Measurements from ENCODE around the gene UQCRC2. TPM values are rescaled to one million over a fixed set of nuclear protein-coding genes. Genes with fewer than 3 reads are reported as not detected.
"Not testable (repeated sequence)": the region's sequence is repeated elsewhere in the genome, so short reads cannot be mapped to it uniquely, and the experiment has no call there.

The UQCRC2 gene
- total RNA-seq, 1 donor from 2014 or later = 252 TPM

DNA sequence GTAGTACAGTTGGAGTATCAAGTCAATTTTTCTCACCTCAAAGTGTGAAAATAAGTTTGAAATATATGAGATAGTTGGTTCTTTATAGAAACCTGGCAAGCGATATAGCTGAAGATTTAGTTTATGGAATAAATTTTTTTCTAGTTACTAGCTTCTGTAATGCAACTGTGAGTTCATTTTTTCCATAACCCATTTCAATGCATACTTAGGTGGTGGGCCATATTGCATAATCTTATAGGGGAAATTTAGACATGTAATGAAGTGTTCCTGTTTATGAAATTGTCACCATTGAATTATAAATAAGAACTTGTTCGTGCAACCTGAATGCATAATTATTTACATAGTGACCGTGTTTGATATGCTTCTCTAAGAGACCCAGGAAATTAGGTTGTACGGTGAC is 63.8 kb downstream of the UQCRC2 start:
- TF ChIP-seq CTCF (IDR thresholded peaks at IDR 0.05; ENCODE audit: insufficient read depth, low read length, severe bottlenecking) = no peak
- no peak for FAIRE-seq

GRCh38 chr16:22018559-22018958 is 65.4 kb downstream of the UQCRC2 start:
- DNase-seq (ENCODE audit: low read depth) (peak; percentile 65), FAIRE-seq (no peak)
- Histone ChIP-seq H3K27me3 (ENCODE audit: control insufficient read depth, insufficient read depth, low read length) (no peaks in the 10 kb centered on the region), H3K36me3 (ENCODE audit: control insufficient read depth, insufficient read depth, low read length) (no peaks in the 10 kb centered on the region), H3K4me3 (ENCODE audit: low read depth, low read length) (no peak overlapping the region)
- TF ChIP-seq CTCF (IDR thresholded peaks at IDR 0.05; ENCODE audit: insufficient read depth, low read length, severe bottlenecking) = no peak

More for the DNA sequence above, 63.8 kb downstream of the UQCRC2 start:
- Histone ChIP-seq H3K4me3 (ENCODE audit: low read depth, low read length) (no peak overlapping the region), H3K36me3 (ENCODE audit: control insufficient read depth, insufficient read depth, low read length) (no peaks in the 10 kb centered on the region), H3K27me3 (ENCODE audit: control insufficient read depth, insufficient read depth, low read length) (no peaks in the 10 kb centered on the region)
- DNase-seq (ENCODE audit: low read depth) = no peak

DNA sequence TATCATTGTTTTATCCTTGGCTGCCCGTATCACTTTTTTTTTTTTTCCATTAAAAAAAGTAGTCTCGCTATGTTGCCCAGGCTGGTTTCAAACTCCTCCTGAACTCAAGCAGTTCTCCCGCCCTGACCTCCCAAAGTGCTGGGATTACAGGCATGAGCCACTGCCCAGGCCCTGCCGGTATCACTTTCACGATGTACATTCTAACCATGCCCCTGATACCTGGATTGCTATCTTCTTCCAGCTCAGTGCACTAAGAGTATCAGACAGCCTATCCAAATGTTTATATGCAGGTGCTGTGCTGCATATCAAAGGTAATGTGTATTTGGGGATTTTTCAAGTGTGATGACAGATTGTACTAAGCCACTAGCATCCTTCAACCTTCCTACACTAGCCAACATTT is 69.0 kb downstream of the UQCRC2 start:
- H3K4me3 ChIP-seq (ENCODE audit: low read depth, low read length) = no peak overlapping the region
- H3K27me3 ChIP-seq (ENCODE audit: control insufficient read depth, insufficient read depth, low read length) = no peaks in the 10 kb centered on the region
- no peak for TF ChIP-seq CTCF (IDR thresholded peaks at IDR 0.05; ENCODE audit: insufficient read depth, low read length, severe bottlenecking)
- no peaks in the 10 kb centered on the region for H3K36me3 ChIP-seq (ENCODE audit: control insufficient read depth, insufficient read depth, low read length)
- DNase-seq (ENCODE audit: low read depth) = no peak
- no peak for FAIRE-seq

DNA sequence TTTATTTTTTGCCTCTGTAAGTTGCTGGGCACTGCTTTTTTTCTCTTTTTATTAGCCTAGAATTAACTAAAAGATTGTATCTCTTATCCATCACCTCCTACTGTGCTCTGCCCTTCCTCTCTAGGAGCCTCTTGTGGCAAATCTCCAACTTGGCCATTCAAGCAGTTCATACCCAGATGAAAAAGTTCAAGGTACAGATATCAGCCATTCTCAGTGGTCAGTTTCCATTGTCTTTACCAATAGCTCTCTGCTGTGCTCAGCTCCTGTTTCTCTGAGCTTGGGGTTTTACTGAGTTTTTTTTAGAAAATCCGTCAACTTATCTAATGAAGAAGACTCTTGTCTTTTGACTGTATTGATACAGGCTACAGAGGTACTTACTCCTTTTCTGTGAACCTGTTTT is 70.3 kb downstream of the UQCRC2 start:
- H3K27me3 ChIP-seq (ENCODE audit: control insufficient read depth, insufficient read depth, low read length) = no peaks in the 10 kb centered on the region
- TF ChIP-seq CTCF (IDR thresholded peaks at IDR 0.05; ENCODE audit: insufficient read depth, low read length, severe bottlenecking) = no peak
- no peaks in the 10 kb centered on the region for H3K36me3 ChIP-seq (ENCODE audit: control insufficient read depth, insufficient read depth, low read length)
- H3K4me3 ChIP-seq (ENCODE audit: low read depth, low read length) = no peak overlapping the region
- no peak for FAIRE-seq
- no peak for DNase-seq (ENCODE audit: low read depth)

- H3K4me3 ChIP-seq (ENCODE audit: low read depth, low read length); H3K27me3 ChIP-seq (ENCODE audit: control insufficient read depth, insufficient read depth, low read length); FAIRE-seq; DNase-seq (ENCODE audit: low read depth); H3K36me3 ChIP-seq (ENCODE audit: control insufficient read depth, insufficient read depth, low read length): not testable (repeated sequence)
Observed at GRCh38 chr16:22024785-22025184, 71.6 kb downstream of the UQCRC2 start.

- no peaks in the 10 kb centered on the region for H3K27me3 ChIP-seq (ENCODE audit: control insufficient read depth, insufficient read depth, low read length)
- H3K4me3 ChIP-seq (ENCODE audit: low read depth, low read length) = no peak overlapping the region
- no peak for DNase-seq (ENCODE audit: low read depth)
- FAIRE-seq = no peak
- H3K36me3 ChIP-seq (ENCODE audit: control insufficient read depth, insufficient read depth, low read length) = no peaks in the 10 kb centered on the region
- no peak for TF ChIP-seq CTCF (IDR thresholded peaks at IDR 0.05; ENCODE audit: insufficient read depth, low read length, severe bottlenecking)
Observed at GRCh38 chr16:22027633-22028032, 74.5 kb downstream of the UQCRC2 start.
